ENCODE measurements around the gene FMNL1.

Gene FMNL1

GRCh38 chr17:45222996-45223538 lies 1.4 kb downstream of the FMNL1 start:
- no peak for DNase-seq

- DNase-seq, result no peak
Measured at GRCh38 chr17:45223539-45224528, 2.1 kb downstream of the FMNL1 start.

- no peak for DNase-seq
Measured at GRCh38 chr17:45224671-45225050, 3.0 kb downstream of the FMNL1 start.

- DNase-seq, result no peak
Measured at GRCh38 chr17:45225051-45225700, 3.5 kb downstream of the FMNL1 start.

- DNase-seq, result no peak
Measured at GRCh38 chr17:45225964-45226530, 4.4 kb downstream of the FMNL1 start.

GRCh38 chr17:45226576-45226975 lies 4.9 kb downstream of the FMNL1 start:
- DNase-seq, result no peak

GRCh38 chr17:45227101-45227925 lies 5.6 kb downstream of the FMNL1 start:
- DNase-seq, result no peak

GRCh38 chr17:45227926-45228762 lies 6.5 kb downstream of the FMNL1 start:
- DNase-seq, result peak; percentile 76

- no peak for DNase-seq
Measured at GRCh38 chr17:45228763-45229539, 7.3 kb downstream of the FMNL1 start.

GRCh38 chr17:45229681-45230409 lies 8.2 kb downstream of the FMNL1 start:
- DNase-seq, result no peak

- no peak for DNase-seq
Measured at GRCh38 chr17:45230410-45230786, 8.7 kb downstream of the FMNL1 start.

- peak; percentile 90 for DNase-seq
Measured at GRCh38 chr17:45230787-45231480, 9.2 kb downstream of the FMNL1 start.

GRCh38 chr17:45231481-45232116 lies 9.9 kb downstream of the FMNL1 start:
- DNase-seq, result peak; percentile 89

- no peak for DNase-seq
Measured at GRCh38 chr17:45232514-45233422, 11.1 kb downstream of the FMNL1 start.

GRCh38 chr17:45233423-45233924 lies 11.8 kb downstream of the FMNL1 start:
- DNase-seq, result no peak

GRCh38 chr17:45234641-45235415 lies 13.1 kb downstream of the FMNL1 start:
- peak; percentile 48 for DNase-seq
